Ramos (cell line): Measurements from ENCODE around the gene HOXD11.

Experiments
- in situ Hi-C: fragments of 300-500 bp; cut with MboI; formaldehyde crosslinking; loops from one replicate; pipeline ENCODE4 v1.14.3; 2022; ENCODE audit warnings: low sequenced_read_pairs; ENCODE audit not compliant: unreplicated experiment

Gene HOXD11

DNA sequence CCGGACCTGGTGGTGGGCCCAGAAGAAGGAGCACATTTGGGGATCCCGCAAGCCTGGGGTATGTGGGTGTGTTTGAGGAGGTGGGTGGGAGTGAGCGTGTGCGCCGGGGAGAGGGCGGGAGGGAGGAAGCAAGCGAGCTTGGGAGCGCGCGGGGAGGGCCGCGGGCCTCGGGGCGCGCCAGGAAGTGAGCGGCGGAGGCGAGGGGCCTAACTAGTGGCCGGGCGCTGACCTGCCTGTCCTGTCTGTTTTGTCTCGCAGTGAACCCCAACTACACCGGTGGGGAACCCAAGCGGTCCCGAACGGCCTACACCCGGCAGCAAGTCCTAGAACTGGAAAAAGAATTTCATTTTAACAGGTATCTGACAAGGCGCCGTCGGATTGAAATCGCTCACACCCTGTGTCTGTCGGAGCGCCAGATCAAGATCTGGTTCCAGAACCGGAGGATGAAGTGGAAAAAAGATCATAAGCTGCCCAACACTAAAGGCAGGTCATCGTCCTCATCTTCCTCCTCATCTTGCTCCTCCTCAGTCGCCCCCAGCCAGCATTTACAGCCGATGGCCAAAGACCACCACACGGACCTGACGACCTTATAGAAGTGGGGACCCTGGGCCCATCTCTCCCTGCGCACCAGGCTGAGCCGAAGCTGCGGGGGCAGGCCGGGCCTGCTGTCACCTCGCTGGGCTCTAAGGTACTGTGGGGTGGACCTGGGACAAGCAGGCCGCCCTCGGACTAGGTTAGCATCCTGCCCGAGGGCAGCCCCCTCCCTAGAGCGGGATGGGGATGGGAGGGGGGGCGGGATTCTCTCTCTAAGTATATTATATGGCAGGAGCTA is 45.5 kb downstream of the HOXD11 start:
- in situ Hi-C loops, result no loop called here

- in situ Hi-C loops, result no loop called here
Measured at GRCh38 chr2:176154576-176155252, 47.6 kb downstream of the HOXD11 start.

GRCh38 chr2:176155356-176156044 is 48.4 kb downstream of the HOXD11 start:
- in situ Hi-C loops, result no loop called here

DNA sequence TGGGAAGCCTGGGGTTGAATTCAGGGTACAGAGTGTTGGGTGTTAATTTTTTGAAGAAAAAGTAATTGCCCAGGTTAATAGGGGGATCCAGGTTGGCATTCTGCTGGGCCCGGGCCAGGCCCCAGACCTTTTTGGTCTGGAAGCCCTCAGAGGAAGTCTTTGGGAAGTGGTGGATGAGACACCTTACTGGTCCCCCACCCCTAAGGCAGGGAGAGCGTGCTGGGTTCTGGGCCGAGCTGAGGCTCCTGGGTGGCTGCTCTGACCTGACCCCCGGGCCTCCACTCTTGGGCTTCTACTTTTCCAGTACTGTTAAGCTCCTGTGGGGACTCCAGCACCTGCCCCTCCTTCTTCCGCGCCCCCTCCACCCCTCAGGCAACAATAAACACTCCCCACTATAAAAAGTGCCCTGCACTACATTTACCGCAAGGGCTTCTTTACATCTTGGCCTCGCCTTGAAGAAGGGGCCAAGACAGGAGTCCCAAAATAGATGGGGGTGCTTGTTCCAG is 49.3 kb downstream of the HOXD11 start:
- in situ Hi-C loops, result no loop called here

GRCh38 chr2:176156807-176157498 is 49.9 kb downstream of the HOXD11 start, which contains the start of gene HOXD3:
HOXD3 (plus strand) TSS chr2:176157307; CDS start chr2:176169115, 11,808 bp downstream.
- in situ Hi-C loops, result no loop called here

- in situ Hi-C loops, result no loop called here
Measured at GRCh38 chr2:176157499-176158185, 50.6 kb downstream of the HOXD11 start.

GRCh38 chr2:176158186-176158591 is 51.1 kb downstream of the HOXD11 start:
- in situ Hi-C loops, result no loop called here

DNA sequence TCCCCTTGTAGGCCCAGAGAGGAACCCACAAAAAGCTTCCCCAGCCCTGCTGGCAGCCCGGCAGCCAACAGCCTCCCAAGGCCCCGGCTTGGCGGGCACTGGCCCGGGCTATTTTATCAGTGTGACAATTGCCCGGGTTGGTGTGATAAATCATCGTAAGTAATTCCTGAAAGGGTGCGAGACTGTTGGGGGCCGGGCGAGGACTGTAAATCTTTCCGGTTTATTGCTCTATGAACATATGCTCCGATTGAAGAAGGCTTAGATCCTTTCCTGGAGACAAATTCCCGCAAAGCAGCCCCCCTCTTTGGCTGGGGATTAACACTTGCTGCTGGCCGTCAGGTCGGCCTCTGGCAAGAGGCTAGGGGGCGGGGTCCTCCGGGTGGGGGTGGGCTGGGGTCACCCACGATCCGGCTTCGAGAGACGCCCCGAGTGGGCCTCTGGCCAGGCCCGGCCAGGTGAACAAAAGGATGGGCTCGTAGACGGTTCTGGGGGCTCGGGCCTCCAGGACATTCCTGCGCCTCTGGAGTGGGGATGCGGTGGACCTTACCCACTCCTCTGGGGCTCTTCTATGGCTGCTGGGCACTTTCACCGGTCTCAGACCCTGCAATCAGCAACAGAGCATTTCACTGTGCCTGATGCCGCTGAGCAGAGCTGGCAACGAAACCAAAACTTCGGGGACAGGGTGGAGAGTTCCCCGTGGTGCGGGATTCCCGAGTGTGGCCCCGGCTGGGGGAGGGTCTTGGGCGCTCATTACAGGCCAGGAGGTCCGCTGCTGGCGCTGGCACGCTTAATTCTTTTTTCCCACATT is 52.0 kb downstream of the HOXD11 start:
- in situ Hi-C loops, result no loop called here
